GM12892 (cell line): Measurements from ENCODE around the gene H1-8.

Experiments used
- POLR2A ChIP-seq: IDR thresholded peaks from 2 replicates; pipeline ENCODE4 v1.6.1; 2011; ENCODE audit warnings: low read depth, low read length, control low read depth
- TAF1 ChIP-seq: IDR thresholded peaks from 2 replicates; pipeline ENCODE4 v1.6.1; 2011; ENCODE audit warnings: low read depth, mild to moderate bottlenecking, control low read depth, low read length, borderline replicate concordance

DNA sequence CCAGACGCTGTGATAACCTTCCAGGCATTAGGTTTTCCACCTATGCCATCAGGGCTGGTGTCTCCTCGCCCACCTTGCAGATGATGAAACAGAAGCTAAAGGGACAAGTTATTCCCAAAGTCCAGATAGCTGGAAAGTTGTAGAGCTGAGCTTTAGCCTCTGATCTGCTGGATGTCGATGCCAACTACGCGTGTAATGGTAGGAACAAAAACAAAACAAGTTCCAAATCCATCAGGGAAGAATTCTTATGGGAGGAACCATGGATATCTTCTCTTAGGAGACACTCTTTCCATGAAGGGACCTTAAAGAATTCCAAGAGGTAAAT lies 42.7 kb upstream of the H1-8 start:
- TF ChIP-seq TAF1 = no peak
- no peak for TF ChIP-seq POLR2A
